SU-DHL-6 (cell line): ENCODE data around the gene ACTG1.

ENCODE experiments used
- H2AFZ ChIP-seq: fragments of 200-600 bp; sonication (generic); 2 replicates; pipeline ENCODE4 v1.6.1; 2014; ENCODE audit warnings: low read depth, mild to moderate bottlenecking, moderate library complexity, mixed read lengths, antibody characterized with exemption, low read length; ENCODE audit not compliant: severe bottlenecking
- H3F3A ChIP-seq: fragments of 200-600 bp; shearing (Covaris generic); 2 replicates; pipeline ENCODE4 v1.6.0; 2016; ENCODE audit warnings: antibody characterized with exemption, mild to moderate bottlenecking; ENCODE audit not compliant: insufficient read depth
- H3K27ac ChIP-seq: fragments of 200-600 bp; sonication (generic); 2 replicates; pipeline ENCODE4 v1.5.1; 2016; ENCODE audit warnings: low read depth, mild to moderate bottlenecking, low read length, moderate library complexity, mixed read lengths
- H3K27me3 ChIP-seq: fragments of 200-600 bp; sonication (generic), shearing (Covaris generic); 2 replicates; pipeline ENCODE4 v1.6.0; 2014; ENCODE audit warnings: mild to moderate bottlenecking, low read length
- H3K36me3 ChIP-seq: fragments of 200-600 bp; sonication (generic); 2 replicates; pipeline ENCODE4 v1.6.1; 2014; ENCODE audit warnings: mild to moderate bottlenecking, low read length, mixed read lengths
- H3K4me2 ChIP-seq: fragments of 300-600, 200-600 bp; shearing (Covaris generic), sonication (generic); 2 replicates; pipeline ENCODE4 v1.6.0; 2014; ENCODE audit warnings: low read length, low read depth, mild to moderate bottlenecking; ENCODE audit not compliant: poor library complexity, severe bottlenecking
- H3K4me3 ChIP-seq: fragments of 200-600 bp; sonication (generic); 2 replicates; pipeline ENCODE4 v1.5.1; 2014; ENCODE audit warnings: antibody characterized with exemption, low read length, mild to moderate bottlenecking, mixed read lengths; ENCODE audit not compliant: insufficient read depth, poor library complexity, severe bottlenecking
- H3K79me2 ChIP-seq: fragments of 200-600 bp; sonication (generic); 2 replicates; pipeline ENCODE4 v1.6.1; 2014; ENCODE audit warnings: mild to moderate bottlenecking, low read length, moderate library complexity; ENCODE audit not compliant: insufficient read depth
- H3K9ac ChIP-seq: fragments of 200-600 bp; sonication (generic); 2 replicates; pipeline ENCODE4 v1.7.0; 2014; ENCODE audit warnings: mild to moderate bottlenecking, low read length
- H3K9me2 ChIP-seq: fragments of 200-600 bp; sonication (generic); replicated peaks from 2 replicates; pipeline ENCODE4 v1.6.1; 2014; ENCODE audit warnings: low read length; ENCODE audit not compliant: insufficient read depth
- H3K9me3 ChIP-seq: fragments of 200-600 bp; sonication (generic); 2 replicates; pipeline ENCODE4 v1.6.1; 2014; ENCODE audit warnings: low read length, mixed read lengths; ENCODE audit not compliant: insufficient read depth
- H4K20me1 ChIP-seq: fragments of 200-600 bp; sonication (generic); 2 replicates; pipeline ENCODE4 v1.6.1; 2014; ENCODE audit warnings: low read depth, mild to moderate bottlenecking, antibody characterized with exemption, low read length, moderate library complexity, mixed read lengths
- EZH2phosphoT487 ChIP-seq: fragments of 200-600 bp; sonication (generic), shearing (Covaris generic); conservative IDR thresholded peaks from 2 replicates; pipeline ENCODE4 v1.6.1; 2018; ENCODE audit warnings: mild to moderate bottlenecking, antibody characterized with exemption, low read length, moderate library complexity, mixed read lengths
- TF ChIP-seq, protein P1 (sequence below): fragments of 200-600 bp; sonication (generic); IDR thresholded peaks from one replicate; pipeline ENCODE4 v1.5.1; 2017; ENCODE audit warnings: antibody characterized with exemption, mild to moderate bottlenecking, low read length, moderate library complexity; ENCODE audit not compliant: insufficient read depth, poor library complexity, severe bottlenecking

Gene ACTG1

GRCh38 chr17:81464586-81464985, 48.0 kb downstream of the ACTG1 start:
- H3K27me3 ChIP-seq, result no peaks in the 10 kb centered on the region
- H3K9me3 ChIP-seq, result no peaks in the 10 kb centered on the region
- no peaks in the 10 kb centered on the region for H4K20me1 ChIP-seq
- H3K27ac ChIP-seq, result no peak overlapping the region
- H3K4me3 ChIP-seq, result no peak overlapping the region
- H3K36me3 ChIP-seq, result no peaks in the 10 kb centered on the region
- no peak overlapping the region for H2AFZ ChIP-seq
- no peaks in the 10 kb centered on the region for H3F3A ChIP-seq
- H3K4me2 ChIP-seq, result no peak overlapping the region
- H3K9ac ChIP-seq, result no peak overlapping the region
- no peaks in the 10 kb centered on the region for H3K79me2 ChIP-seq
- H3K9me2 ChIP-seq, result no peaks in the 10 kb centered on the region
- no peak for TF ChIP-seq EZH2phosphoT487
- TF ChIP-seq, protein P1, sequence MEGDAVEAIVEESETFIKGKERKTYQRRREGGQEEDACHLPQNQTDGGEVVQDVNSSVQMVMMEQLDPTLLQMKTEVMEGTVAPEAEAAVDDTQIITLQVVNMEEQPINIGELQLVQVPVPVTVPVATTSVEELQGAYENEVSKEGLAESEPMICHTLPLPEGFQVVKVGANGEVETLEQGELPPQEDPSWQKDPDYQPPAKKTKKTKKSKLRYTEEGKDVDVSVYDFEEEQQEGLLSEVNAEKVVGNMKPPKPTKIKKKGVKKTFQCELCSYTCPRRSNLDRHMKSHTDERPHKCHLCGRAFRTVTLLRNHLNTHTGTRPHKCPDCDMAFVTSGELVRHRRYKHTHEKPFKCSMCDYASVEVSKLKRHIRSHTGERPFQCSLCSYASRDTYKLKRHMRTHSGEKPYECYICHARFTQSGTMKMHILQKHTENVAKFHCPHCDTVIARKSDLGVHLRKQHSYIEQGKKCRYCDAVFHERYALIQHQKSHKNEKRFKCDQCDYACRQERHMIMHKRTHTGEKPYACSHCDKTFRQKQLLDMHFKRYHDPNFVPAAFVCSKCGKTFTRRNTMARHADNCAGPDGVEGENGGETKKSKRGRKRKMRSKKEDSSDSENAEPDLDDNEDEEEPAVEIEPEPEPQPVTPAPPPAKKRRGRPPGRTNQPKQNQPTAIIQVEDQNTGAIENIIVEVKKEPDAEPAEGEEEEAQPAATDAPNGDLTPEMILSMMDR, result no peak

DNA sequence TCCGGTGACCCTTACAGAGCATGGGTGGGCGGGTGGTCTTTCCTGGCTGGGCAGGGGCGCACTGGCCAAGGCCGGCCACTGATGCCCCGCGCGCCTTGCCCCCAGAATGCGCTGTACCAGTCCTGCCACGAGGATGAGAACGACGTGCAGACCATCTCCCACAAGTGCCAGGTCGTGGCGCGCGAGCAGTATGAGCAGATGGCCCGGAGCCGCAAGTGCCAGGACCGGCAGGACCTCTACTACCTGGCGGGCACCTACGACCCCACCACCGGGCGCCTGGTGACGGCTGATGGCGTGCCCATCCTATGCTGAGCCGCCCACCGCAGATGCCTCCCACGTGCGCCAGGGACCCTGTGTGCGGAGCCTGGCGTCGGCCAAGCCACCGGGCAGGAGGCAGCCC, 49.1 kb downstream of the ACTG1 start:
- TF ChIP-seq, protein P1, result no peak
- no peak for TF ChIP-seq EZH2phosphoT487

GRCh38 chr17:81462506-81463125, 50.0 kb downstream of the ACTG1 start:
- Histone ChIP-seq H3K9me2 (no peaks in the 10 kb centered on the region), H4K20me1 (no peaks in the 10 kb centered on the region), H3K9ac (no peak overlapping the region), H3K4me3 (no peak overlapping the region), H3K79me2 (no peaks in the 10 kb centered on the region), H3K4me2 (no peak overlapping the region), H2AFZ (no peak overlapping the region), H3F3A (no peaks in the 10 kb centered on the region), H3K27me3 (no peaks in the 10 kb centered on the region), H3K9me3 (no peaks in the 10 kb centered on the region), H3K27ac (no peak overlapping the region), H3K36me3 (no peaks in the 10 kb centered on the region)
- TF ChIP-seq, protein P1, result no peak
- TF ChIP-seq EZH2phosphoT487, result no peak

More for the DNA sequence above, 49.1 kb downstream of the ACTG1 start:
- H3K27me3 ChIP-seq, result no peaks in the 10 kb centered on the region
- no peak overlapping the region for H3K27ac ChIP-seq
- H4K20me1 ChIP-seq, result no peaks in the 10 kb centered on the region
- no peak overlapping the region for H3K9ac ChIP-seq
- H3F3A ChIP-seq, result no peaks in the 10 kb centered on the region
- no peaks in the 10 kb centered on the region for H3K9me2 ChIP-seq
- no peaks in the 10 kb centered on the region for H3K79me2 ChIP-seq
- H3K4me2 ChIP-seq, result no peak overlapping the region
- no peaks in the 10 kb centered on the region for H3K36me3 ChIP-seq
- no peak overlapping the region for H3K4me3 ChIP-seq
- H3K9me3 ChIP-seq, result no peaks in the 10 kb centered on the region
- no peak overlapping the region for H2AFZ ChIP-seq
